Activated T-helper 2 cell treated with anti-CD3 and anti-CD28 coated beads, Interferon-gamma antibody, Interleukin-2, Interleukin-4, amounts not matched to agents 10 μg/mL and 5 μg/mL and 100 μg/mL, durations not matched to agents 14 hours and 24 hours and 36 hours (primary cell): ENCODE results near the gene KCNA5. TPM values are rescaled to one million over a fixed set of nuclear protein-coding genes. Genes with fewer than 3 reads are reported as not detected.

Source experiments
- DNase-seq: peaks from one replicate; pipeline ENCODE4 v3.0.0; 2021; ENCODE audit warnings: low spot score
- H3K27ac Mint-ChIP-seq: one replicate; pipeline ENCODE4 v1.8.0; 2021; ENCODE audit warnings: mixed read lengths
- H3K27me3 Mint-ChIP-seq: one replicate; pipeline ENCODE4 v1.8.0; 2021; ENCODE audit warnings: low read depth, mixed read lengths
- H3K36me3 Mint-ChIP-seq: one replicate; pipeline ENCODE4 v1.8.0; 2021; ENCODE audit warnings: low read depth, mixed read lengths
- H3K4me1 Mint-ChIP-seq: one replicate; pipeline ENCODE4 v1.8.0; 2021; ENCODE audit warnings: low read depth, mixed read lengths
- H3K4me3 Mint-ChIP-seq: one replicate; pipeline ENCODE4 v1.8.0; 2021; ENCODE audit warnings: low read depth, mild to moderate bottlenecking, moderate library complexity, mixed read lengths
- H3K9me3 Mint-ChIP-seq: one replicate; pipeline ENCODE4 v1.8.0; 2021; ENCODE audit warnings: mixed read lengths
- intact Hi-C: fragments of 100-400 bp; cut with micrococcal nuclease; formaldehyde crosslinking; loops from one replicate; pipeline ENCODE4 v1.15.1; 2023
- total RNA-seq: library from RNA; stranded (reverse); gene quantifications from 2 replicates; pipeline ENCODE4 v1.2.3, GENCODE V29; 2022

The KCNA5 gene
- total RNA-seq, 1 donor from 2014 or later = not detected

DNA sequence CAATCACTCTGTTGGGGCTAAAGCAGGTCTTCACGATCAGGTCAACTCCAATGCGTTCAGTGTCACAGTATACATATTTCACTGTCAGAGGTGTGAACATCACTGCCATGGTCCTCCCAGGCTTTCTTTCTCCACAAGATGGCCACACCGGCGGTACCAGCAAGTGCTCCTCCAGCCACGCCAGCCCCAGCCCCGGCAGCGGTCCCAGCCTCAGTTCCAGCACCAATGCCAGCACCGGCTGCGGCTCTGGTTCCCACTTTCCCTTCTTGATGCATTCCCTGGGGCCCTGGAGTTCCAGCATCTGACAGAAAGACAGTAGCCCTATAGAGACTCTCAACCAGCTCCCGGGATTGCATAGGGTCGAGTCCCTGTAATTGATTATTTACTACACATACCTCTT, 10.9 kb upstream of the KCNA5 start:
- no peak overlapping the region for H3K4me3 Mint-ChIP-seq
- H3K27ac Mint-ChIP-seq = no peak overlapping the region
- no peaks in the 10 kb centered on the region for H3K9me3 Mint-ChIP-seq
- no peak for DNase-seq
- no peaks in the 10 kb centered on the region for H3K27me3 Mint-ChIP-seq
- no peaks in the 10 kb centered on the region for H3K4me1 Mint-ChIP-seq
- intact Hi-C loops = no loop called here
- H3K36me3 Mint-ChIP-seq = no peaks in the 10 kb centered on the region

DNA sequence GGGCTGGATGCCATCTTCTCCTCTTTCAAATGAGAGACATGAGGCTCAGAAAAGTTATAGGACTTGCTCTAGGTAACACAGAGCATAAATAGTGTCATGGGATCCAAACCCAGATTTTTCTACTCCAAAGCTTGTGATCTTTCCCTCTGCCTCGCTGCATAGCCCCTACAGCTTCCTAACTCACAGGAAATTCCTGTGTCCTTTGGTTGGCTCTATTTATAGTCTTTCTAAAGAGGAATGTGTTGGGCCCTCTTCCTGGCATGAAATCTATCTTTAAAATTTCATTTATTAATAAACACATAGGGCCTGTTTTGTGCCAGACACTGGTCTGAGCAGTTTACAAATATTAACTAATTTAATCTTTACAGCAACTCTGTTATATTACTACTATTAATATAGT, 9.8 kb upstream of the KCNA5 start:
- no peak overlapping the region for H3K4me3 Mint-ChIP-seq
- H3K27me3 Mint-ChIP-seq = peaks cover 5% of the 10 kb centered on the region
- DNase-seq = no peak
- H3K4me1 Mint-ChIP-seq = no peaks in the 10 kb centered on the region
- H3K9me3 Mint-ChIP-seq = no peaks in the 10 kb centered on the region
- H3K27ac Mint-ChIP-seq = no peak overlapping the region
- intact Hi-C loops = no loop called here
- no peaks in the 10 kb centered on the region for H3K36me3 Mint-ChIP-seq

DNA sequence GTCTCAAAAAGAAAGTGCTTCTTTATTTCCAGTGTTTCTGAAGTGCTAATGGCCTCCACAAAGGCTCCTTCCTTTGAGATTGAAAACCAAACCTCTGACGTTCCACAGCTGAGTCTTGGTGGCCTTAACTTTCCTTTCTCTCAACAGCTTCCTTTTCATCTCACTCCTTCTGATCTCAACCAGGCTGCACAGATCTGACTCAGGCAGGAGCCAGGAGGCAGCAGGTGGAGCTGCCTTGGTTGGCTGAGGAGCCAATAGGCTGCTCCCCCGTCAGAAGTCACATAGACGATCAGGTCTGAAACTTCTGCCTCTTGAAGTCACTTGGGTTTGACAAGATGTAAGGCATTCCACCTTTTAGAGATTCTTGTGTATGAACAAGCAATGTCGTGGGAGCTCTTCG, 9.1 kb upstream of the KCNA5 start:
- Mint-ChIP-seq H3K4me1 (no peaks in the 10 kb centered on the region), H3K4me3 (no peak overlapping the region), H3K27me3 (peaks cover 8% of the 10 kb centered on the region), H3K27ac (no peak overlapping the region), H3K9me3 (no peaks in the 10 kb centered on the region), H3K36me3 (no peaks in the 10 kb centered on the region)
- DNase-seq = no peak
- intact Hi-C loops = no loop called here

DNA sequence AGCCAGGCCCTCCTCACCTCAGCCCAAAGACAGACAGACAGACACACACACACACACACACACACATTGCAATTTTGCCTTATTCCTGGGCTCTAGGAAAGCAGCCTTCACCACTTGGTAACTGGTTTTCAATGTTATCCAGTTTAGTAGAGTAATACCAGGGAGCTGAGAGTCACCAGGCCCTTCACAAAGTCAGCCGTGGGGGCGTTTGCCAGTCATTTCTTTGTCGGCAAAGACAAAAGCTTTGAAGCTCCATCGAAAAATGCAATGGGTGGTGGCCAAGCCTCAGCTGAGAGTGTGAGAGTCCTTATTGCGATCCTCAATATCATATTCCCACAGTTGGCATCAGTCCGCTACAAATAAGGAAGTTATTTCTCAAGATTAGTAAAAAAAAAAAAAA, 8.1 kb upstream of the KCNA5 start:
- Mint-ChIP-seq H3K4me1 (no peaks in the 10 kb centered on the region), H3K27me3 (peaks cover 14% of the 10 kb centered on the region), H3K27ac (no peak overlapping the region), H3K4me3 (no peak overlapping the region), H3K9me3 (no peaks in the 10 kb centered on the region), H3K36me3 (no peaks in the 10 kb centered on the region)
- DNase-seq = no peak
- intact Hi-C loops = no loop called here

DNA sequence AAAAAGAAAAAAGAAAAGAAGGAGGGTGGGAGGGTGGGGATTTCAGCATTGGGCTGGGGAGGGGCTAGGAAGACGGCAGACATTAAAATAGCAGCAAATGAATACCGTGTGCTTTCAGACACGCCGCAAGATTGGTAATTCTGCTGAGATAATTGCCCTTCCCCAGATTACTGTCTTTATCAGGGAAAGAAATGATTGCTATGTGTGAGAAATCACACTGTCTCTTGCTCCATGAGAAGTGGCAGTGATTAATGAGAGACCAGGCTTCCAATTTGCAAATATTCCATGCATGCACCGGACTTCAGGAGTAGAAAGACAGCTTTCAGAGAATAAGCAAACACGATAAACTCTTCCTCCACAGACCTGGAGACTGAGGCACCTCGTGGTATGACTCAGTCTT, 7.6 kb upstream of the KCNA5 start:
- Mint-ChIP-seq H3K4me3 (no peak overlapping the region), H3K4me1 (no peaks in the 10 kb centered on the region), H3K27me3 (peaks cover 18% of the 10 kb centered on the region), H3K27ac (no peak overlapping the region), H3K9me3 (no peaks in the 10 kb centered on the region), H3K36me3 (no peaks in the 10 kb centered on the region)
- intact Hi-C loops = no loop called here
- no peak for DNase-seq

DNA sequence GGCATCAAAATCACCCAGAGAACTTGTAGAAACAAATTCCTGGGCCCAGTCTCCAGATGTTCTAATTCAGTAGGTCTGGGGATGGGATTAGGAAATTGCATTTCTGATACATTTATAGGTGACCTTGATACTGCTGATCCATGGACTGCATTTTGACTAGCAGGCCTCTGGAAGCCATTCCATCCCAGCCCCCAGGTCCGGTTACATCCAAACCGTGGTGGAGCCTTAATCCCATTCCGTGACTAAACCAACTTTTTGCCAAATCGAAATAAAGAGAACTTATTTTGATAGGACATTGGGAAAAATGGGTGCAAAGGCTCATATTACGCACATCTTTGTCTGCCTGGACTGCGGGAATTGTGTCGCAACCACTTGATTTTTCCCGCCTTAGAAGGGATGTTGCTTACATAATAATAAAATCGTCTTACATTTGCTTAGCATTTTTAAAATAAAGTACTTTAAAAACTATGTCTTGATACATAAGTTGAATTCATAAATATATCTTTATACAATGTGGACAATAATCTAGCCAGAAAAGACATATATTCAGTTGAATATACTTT, 5.8 kb upstream of the KCNA5 start:
- intact Hi-C loops = no loop called here
- H3K27me3 Mint-ChIP-seq = peaks cover 34% of the 10 kb centered on the region
- no peak for DNase-seq
- H3K9me3 Mint-ChIP-seq = no peaks in the 10 kb centered on the region
- no peaks in the 10 kb centered on the region for H3K4me1 Mint-ChIP-seq
- H3K27ac Mint-ChIP-seq = no peak overlapping the region
- no peaks in the 10 kb centered on the region for H3K36me3 Mint-ChIP-seq
- no peak overlapping the region for H3K4me3 Mint-ChIP-seq

DNA sequence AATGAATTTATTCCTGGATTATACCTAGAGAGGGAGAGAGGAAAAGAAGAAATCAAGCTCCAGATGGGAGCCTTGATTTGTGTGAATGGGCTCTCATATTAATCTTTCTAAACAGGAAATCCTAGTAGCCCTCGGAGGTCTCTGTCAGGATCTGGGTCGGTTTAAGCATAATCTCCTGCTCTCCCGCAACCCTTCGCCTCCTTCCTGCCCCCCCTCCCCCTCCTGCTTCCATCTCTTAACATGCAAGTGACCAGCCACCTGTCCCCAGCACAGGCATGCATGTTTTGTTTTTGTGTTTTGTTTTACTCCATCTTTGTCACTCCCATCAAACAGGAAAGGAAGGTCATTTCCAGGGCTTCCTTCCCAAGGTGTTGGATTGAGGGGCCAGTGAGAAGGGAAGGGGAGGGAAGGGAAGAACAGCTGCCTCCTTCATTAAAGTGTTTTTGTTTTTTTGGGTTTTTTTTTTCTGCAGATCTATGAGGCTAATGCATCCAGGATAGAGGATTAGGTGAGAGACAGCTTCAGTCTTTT, 4.8 kb upstream of the KCNA5 start:
- Mint-ChIP-seq H3K9me3 (no peaks in the 10 kb centered on the region), H3K36me3 (no peaks in the 10 kb centered on the region), H3K4me1 (no peaks in the 10 kb centered on the region), H3K4me3 (no peak overlapping the region), H3K27me3 (peaks cover 40% of the 10 kb centered on the region), H3K27ac (no peak overlapping the region)
- intact Hi-C loops = no loop called here
- no peak for DNase-seq

DNA sequence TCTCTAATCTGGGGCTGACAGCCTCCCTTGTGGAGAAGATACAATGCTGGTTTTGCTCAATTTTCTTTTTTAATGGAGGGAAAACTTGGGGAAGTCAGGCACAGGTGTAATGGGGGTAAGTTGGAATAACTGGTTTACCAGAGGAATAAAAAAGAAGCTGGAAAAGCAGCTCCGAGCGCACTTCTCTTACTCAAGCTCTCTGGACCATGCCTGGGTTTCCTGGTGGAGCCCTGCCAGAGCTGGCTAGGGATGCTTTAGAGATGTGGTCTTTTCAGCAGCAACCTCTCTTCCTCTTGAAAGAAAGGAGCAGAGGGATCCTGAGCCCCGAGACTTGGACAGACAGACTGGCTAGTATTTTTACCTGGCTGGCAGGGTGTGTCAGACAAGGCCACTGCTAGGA, 3.9 kb upstream of the KCNA5 start:
- H3K27me3 Mint-ChIP-seq = peaks cover 42% of the 10 kb centered on the region
- intact Hi-C loops = no loop called here
- no peak overlapping the region for H3K27ac Mint-ChIP-seq
- H3K9me3 Mint-ChIP-seq = no peaks in the 10 kb centered on the region
- DNase-seq = no peak
- no peaks in the 10 kb centered on the region for H3K36me3 Mint-ChIP-seq
- no peak overlapping the region for H3K4me3 Mint-ChIP-seq
- no peaks in the 10 kb centered on the region for H3K4me1 Mint-ChIP-seq

DNA sequence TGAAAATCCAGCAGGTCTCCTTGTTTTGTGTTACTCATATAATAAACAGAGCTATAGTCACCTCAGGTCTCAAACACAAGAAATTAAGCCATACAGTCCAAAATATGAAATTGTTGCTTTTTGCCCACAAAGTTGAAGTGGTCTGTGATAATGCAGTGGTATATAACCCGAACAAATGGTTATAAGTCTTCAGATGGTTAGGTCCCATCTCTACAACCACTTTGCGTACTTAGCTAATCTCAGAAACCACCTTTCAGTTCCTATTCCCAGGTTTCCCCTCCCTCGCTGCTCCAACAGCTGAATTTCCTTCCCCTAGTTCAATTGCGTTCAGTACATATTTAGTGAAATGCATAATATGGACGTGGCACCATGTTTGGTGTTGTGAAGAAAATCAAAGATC, 3.3 kb upstream of the KCNA5 start:
- DNase-seq = no peak
- H3K9me3 Mint-ChIP-seq = no peaks in the 10 kb centered on the region
- no peaks in the 10 kb centered on the region for H3K36me3 Mint-ChIP-seq
- H3K4me1 Mint-ChIP-seq = no peaks in the 10 kb centered on the region
- H3K27ac Mint-ChIP-seq = no peak overlapping the region
- peaks cover 46% of the 10 kb centered on the region for H3K27me3 Mint-ChIP-seq
- intact Hi-C loops = no loop called here
- no peak overlapping the region for H3K4me3 Mint-ChIP-seq

DNA sequence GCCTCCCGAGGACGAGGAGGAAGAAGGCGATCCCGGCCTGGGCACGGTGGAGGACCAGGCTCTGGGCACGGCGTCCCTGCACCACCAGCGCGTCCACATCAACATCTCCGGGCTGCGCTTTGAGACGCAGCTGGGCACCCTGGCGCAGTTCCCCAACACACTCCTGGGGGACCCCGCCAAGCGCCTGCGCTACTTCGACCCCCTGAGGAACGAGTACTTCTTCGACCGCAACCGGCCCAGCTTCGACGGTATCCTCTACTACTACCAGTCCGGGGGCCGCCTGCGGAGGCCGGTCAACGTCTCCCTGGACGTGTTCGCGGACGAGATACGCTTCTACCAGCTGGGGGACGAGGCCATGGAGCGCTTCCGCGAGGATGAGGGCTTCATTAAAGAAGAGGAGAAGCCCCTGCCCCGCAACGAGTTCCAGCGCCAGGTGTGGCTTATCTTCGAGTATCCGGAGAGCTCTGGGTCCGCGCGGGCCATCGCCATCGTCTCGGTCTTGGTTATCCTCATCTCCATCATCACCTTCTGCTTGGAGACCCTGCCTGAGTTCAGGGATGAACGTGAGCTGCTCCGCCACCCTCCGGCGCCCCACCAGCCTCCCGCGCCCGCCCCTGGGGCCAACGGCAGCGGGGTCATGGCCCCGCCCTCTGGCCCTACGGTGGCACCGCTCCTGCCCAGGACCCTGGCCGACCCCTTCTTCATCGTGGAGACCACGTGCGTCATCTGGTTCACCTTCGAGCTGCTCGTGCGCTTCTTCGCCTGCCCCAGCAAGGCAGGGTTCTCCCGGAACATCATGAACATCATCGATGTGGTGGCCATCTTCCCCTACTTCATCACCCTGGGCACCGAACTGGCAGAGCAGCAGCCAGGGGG, 979 bp downstream of the KCNA5 start:
- no peaks in the 10 kb centered on the region for H3K36me3 Mint-ChIP-seq
- no peak for DNase-seq
- H3K4me3 Mint-ChIP-seq = no peak overlapping the region
- H3K27ac Mint-ChIP-seq = no peak overlapping the region
- intact Hi-C loops = no loop called here
- H3K9me3 Mint-ChIP-seq = no peaks in the 10 kb centered on the region
- H3K4me1 Mint-ChIP-seq = no peaks in the 10 kb centered on the region
- H3K27me3 Mint-ChIP-seq = peaks cover 46% of the 10 kb centered on the region

DNA sequence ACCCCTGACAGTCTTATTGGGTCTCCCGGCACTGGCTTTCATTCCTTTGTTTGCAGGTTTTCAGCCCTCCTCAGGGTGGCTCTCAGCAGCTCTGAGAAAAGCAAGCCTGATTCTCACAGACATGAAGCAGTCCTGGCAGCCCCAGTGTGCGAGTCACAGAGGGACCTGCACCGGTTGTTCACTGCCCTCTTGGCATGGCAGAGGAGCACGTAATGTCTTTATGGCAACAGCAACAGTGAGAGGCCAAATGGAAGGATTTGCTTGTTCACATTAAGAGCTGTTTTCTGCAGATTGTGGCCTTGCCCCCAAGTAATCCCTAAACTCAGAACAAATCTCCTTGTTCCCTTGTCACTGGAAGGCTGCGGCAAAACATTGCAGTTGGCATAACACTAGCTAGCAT, 3.4 kb downstream of the KCNA5 start:
- Mint-ChIP-seq H3K9me3 (no peaks in the 10 kb centered on the region), H3K27ac (no peak overlapping the region), H3K27me3 (peaks cover 31% of the 10 kb centered on the region), H3K36me3 (no peaks in the 10 kb centered on the region), H3K4me1 (peaks cover 3% of the 10 kb centered on the region), H3K4me3 (no peak overlapping the region)
- intact Hi-C loops = no loop called here
- no peak for DNase-seq

DNA sequence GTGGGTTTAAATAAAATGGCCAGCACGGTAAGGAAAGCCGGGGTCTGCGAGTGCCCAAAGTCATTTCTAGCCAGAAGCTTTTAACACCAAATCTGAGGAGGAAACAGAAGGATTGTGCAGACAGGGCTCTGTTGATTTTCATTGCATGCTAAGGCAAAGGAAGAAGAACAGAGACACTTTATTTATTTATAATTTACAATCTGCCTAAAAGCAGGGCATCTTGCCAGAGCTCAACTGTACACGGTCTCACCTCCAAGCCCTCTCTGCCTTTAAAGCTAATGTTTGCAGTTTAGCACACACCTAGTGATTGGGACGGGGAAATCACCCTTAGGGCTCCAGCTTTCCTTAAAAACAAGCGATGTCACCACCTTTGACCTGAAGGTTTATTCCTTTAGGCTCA, 4.0 kb downstream of the KCNA5 start:
- H3K27ac Mint-ChIP-seq = no peak overlapping the region
- peaks cover 3% of the 10 kb centered on the region for H3K4me1 Mint-ChIP-seq
- H3K9me3 Mint-ChIP-seq = no peaks in the 10 kb centered on the region
- H3K36me3 Mint-ChIP-seq = no peaks in the 10 kb centered on the region
- no peak for DNase-seq
- intact Hi-C loops = no loop called here
- H3K4me3 Mint-ChIP-seq = no peak overlapping the region
- H3K27me3 Mint-ChIP-seq = peaks cover 24% of the 10 kb centered on the region

DNA sequence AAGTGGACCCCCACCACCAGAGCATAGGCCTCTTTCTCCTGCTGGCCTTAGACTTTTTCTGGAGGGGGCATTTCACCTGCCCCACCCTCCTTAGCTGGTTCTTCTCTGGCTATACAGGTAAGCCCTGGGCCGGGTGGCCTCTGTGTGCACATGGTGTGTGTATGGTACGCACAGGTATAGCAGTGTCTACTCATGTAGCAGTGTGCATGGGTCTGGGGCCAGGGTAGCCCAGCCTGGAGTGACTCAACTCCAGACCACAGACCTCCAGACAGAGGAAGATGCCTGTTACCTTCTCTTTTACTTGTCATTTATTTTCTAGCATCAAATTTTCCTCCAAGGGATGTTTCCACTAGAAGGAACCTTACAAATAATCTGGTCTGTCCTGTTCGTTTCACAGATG, 6.9 kb downstream of the KCNA5 start:
- Mint-ChIP-seq H3K36me3 (no peaks in the 10 kb centered on the region), H3K27me3 (peaks cover 13% of the 10 kb centered on the region), H3K4me1 (peaks cover 3% of the 10 kb centered on the region), H3K27ac (no peak overlapping the region), H3K9me3 (no peaks in the 10 kb centered on the region), H3K4me3 (no peak overlapping the region)
- no peak for DNase-seq
- intact Hi-C loops = no loop called here
